GM13976 (cell line): ENCODE data around the gene TSSK2.

Source experiments
- DNase-seq: peaks from one replicate; pipeline ENCODE4 v3.0.0; 2012; ENCODE audit warnings: low spot score
- in situ Hi-C: fragments of 300-500 bp; cut with MboI; formaldehyde crosslinking; loops from one replicate; pipeline ENCODE4 v1.12.0; 2022; ENCODE audit warnings: low sequenced_read_pairs, mixed read lengths, inconsistent platforms; ENCODE audit not compliant: unreplicated experiment
- TF ChIP-seq, protein P1 (sequence below): IDR thresholded peaks from 2 replicates; pipeline ENCODE4 v1.5.1; 2012; ENCODE audit warnings: borderline replicate concordance, mild to moderate bottlenecking; ENCODE audit not compliant: insufficient read depth; ENCODE audit errors: extremely low read depth, missing control alignments, control extremely low read depth

Gene TSSK2

DNA sequence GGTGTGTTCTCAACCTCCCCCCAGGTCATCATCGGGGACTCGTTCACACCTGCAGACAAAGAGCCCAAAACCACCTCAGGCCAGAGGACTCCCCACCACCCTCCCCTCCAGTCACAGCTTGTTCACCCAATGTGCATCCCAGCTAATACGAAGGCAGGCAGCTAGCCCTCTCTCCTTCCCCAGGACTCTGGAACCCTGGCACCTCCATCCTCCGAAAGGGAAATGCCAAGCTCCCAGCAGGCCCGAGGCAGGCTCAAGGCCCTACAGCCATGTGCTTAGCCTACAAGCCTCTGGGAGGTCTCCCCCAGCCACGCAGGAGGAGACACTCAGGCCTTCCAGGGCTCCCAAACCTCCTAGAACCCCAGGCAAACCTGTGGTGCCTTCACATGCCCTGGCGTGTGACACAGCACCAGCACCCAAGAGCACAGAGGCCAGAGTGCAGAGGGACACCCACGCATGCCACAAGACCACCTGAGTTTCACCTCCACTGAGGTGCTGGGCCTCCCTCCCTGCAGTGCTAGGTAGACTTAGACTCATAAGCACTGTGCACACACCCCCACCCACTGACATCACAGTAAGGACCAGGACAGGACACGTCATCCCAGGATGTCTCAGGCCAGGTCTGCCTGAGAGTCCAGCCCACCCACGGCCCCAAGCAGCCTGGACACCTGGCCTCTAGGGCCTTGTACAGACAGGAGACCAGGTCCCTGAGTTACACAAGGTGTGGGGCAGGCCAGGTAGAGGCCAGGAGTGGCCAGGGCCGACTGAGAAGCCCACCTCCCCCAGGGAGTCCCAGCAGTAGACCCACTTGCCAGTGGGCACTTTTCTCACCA, 6.5 kb downstream of the TSSK2 start:
- in situ Hi-C loops = no loop called here
- no peak for DNase-seq
- TF ChIP-seq, protein P1, sequence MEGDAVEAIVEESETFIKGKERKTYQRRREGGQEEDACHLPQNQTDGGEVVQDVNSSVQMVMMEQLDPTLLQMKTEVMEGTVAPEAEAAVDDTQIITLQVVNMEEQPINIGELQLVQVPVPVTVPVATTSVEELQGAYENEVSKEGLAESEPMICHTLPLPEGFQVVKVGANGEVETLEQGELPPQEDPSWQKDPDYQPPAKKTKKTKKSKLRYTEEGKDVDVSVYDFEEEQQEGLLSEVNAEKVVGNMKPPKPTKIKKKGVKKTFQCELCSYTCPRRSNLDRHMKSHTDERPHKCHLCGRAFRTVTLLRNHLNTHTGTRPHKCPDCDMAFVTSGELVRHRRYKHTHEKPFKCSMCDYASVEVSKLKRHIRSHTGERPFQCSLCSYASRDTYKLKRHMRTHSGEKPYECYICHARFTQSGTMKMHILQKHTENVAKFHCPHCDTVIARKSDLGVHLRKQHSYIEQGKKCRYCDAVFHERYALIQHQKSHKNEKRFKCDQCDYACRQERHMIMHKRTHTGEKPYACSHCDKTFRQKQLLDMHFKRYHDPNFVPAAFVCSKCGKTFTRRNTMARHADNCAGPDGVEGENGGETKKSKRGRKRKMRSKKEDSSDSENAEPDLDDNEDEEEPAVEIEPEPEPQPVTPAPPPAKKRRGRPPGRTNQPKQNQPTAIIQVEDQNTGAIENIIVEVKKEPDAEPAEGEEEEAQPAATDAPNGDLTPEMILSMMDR = no peak

DNA sequence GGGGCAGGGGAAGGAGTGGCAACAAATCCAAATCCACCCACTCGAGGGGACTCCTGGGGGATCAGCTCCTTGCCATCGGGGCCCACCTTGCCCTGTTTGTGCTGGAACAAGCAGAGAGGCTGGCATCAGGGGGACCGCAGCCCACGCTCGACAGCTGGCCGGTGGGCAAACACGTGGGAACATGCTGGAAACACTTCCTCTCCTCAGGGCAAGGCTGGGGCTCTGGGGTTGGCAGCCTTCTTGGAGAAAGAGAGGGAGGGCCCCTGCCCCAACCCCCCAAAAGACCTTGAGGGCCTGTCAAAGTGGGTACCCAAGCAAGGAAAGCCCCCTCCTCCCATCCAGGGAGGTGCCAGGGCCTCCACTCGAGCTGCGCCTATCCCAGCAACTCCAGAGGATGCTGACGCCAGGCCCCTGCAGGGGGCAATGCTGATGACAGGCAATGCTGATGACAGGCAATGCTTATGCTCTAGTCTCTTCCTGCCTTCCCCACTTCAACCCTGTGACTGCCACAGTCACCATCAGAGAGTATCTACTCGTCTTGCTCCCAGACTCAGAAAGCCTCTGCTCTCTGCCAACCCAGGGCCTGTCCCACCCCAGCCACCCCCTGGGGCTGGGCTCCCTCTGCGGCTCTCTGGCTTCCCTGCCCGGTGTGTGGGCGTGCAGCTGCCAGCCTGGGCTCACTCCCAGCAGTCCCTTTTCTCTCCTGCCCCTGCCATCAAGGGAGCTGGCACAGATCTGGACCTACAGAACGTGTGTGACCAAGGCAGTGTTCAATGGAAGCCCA, 7.3 kb downstream of the TSSK2 start:
- in situ Hi-C loops = no loop called here
- TF ChIP-seq, protein P1 = no peak
- no peak for DNase-seq

DNA sequence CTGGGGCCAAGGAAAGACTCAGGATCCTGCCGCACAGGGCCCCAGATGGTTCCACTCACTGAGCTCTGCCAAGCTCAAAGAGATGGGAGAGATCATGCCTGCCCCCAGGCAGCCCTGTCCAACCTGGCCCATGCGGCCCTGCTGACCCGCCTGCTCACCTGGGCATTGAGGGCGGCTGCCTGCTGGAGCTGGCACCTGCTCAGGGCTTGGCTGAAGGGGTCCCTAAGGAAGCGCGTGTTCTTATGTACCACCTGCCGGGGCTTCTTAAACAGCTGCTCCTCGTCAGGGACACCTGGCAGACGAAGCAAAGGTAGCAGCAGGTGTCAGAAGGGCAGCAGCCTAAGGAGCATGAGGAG, 7.9 kb downstream of the TSSK2 start:
- TF ChIP-seq, protein P1 = no peak
- in situ Hi-C loops = no loop called here
- no peak for DNase-seq

DNA sequence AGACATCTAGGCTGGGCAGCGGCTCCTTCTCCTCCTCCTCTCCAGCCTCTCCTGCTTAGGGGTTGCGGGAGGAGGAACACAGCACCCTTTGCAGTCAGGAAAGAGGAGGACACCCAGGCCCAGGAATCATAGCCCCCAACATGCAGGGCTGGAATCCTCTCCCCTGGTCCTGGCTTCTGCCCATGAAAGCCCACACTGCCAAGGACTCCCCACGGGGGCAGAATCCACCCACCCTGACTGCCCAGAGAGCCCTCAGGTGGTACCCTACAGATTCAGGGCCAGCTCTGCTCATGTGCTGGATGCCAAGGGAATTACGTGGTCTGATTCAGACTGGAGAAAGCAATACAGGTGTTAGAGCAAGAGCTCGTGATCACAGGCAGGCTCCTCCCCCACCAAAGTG, 8.9 kb downstream of the TSSK2 start:
- no peak for DNase-seq
- in situ Hi-C loops = no loop called here
- TF ChIP-seq, protein P1 = no peak

DNA sequence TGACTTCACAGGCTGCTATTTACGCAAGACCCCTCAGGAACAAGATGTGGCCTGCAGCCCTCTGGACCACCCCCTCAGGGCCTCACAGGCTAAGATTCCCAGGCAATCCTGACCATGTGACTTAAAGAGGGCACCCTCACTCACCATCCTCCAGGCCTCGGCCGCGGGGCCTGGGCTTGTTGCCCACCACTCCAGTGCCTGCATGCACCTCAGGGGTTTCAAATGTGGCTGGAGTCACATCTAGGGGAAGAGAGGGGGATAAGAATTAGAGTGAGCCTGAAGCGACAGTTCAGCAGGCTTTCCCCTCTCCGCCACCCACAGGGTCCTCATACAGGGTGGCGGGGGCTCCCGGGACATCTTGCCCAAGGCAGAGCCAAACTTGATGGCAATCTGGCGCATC, 11.3 kb downstream of the TSSK2 start:
- in situ Hi-C loops = no loop called here
- TF ChIP-seq, protein P1 = no peak

DNA sequence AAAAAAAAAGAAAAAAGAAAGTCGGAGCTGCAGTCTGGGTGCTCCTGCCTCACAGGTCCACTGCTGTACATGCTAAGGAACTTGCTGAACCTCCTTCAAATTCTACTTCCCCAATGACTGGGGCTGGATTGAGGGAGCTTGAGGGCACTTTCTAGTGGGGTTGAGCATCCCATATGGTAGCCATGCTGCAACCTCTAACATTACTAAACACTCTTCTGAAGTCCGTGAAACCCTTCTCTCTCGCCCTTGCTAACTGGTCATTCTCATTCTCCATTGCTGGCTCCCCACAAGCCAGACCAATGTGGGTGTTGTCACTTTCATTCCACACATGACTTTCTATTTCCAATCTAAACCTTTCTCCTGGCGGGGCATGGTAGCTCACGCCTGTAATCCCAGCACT, 12.1 kb downstream of the TSSK2 start:
- in situ Hi-C loops = no loop called here
- no peak for DNase-seq
- TF ChIP-seq, protein P1 = no peak

More for the DNA sequence above, 11.3 kb downstream of the TSSK2 start:
- no peak for DNase-seq
